ENCODE data around the gene DUOX2.

Gene DUOX2

GRCh38 chr15:45116006-45116481, 2.1 kb upstream of the DUOX2 start:
- Histone ChIP-seq H3K4me3 (ENCODE audit: low read depth, low read length) (peak overlapping the region; percentile 41), H3K4me1 (ENCODE audit: control insufficient read depth, insufficient read depth, low read length) (no peaks in the 10 kb centered on the region), H3K27me3 (ENCODE audit: control insufficient read depth, insufficient read depth, low read length) (peaks cover 94% of the 10 kb centered on the region), H3K9me3 (ENCODE audit: control insufficient read depth, insufficient read depth, low read length) (no peaks in the 10 kb centered on the region), H3K36me3 (ENCODE audit: control insufficient read depth, insufficient read depth, low read length) (no peaks in the 10 kb centered on the region), H3K9ac (ENCODE audit: low read depth, low read length) (no peak overlapping the region)

- Histone ChIP-seq H3K4me1 (ENCODE audit: control insufficient read depth, insufficient read depth, low read length) (no peaks in the 10 kb centered on the region), H3K9me3 (ENCODE audit: control insufficient read depth, insufficient read depth, low read length) (no peaks in the 10 kb centered on the region), H3K9ac (ENCODE audit: low read depth, low read length) (no peak overlapping the region), H3K27me3 (ENCODE audit: control insufficient read depth, insufficient read depth, low read length) (peaks cover 92% of the 10 kb centered on the region), H3K36me3 (ENCODE audit: control insufficient read depth, insufficient read depth, low read length) (no peaks in the 10 kb centered on the region), H3K4me3 (ENCODE audit: low read depth, low read length) (peak overlapping the region; percentile 41)
Measured at GRCh38 chr15:45115312-45115820, 1.4 kb upstream of the DUOX2 start.

- H3K27me3 ChIP-seq (ENCODE audit: control insufficient read depth, insufficient read depth, low read length), result peaks cover 92% of the 10 kb centered on the region
- no peaks in the 10 kb centered on the region for H3K4me1 ChIP-seq (ENCODE audit: control insufficient read depth, insufficient read depth, low read length)
- H3K9ac ChIP-seq (ENCODE audit: low read depth, low read length), result no peak overlapping the region
- H3K9me3 ChIP-seq (ENCODE audit: control insufficient read depth, insufficient read depth, low read length), result no peaks in the 10 kb centered on the region
- peak overlapping the region; percentile 42 for H3K4me3 ChIP-seq (ENCODE audit: low read depth, low read length)
- no peaks in the 10 kb centered on the region for H3K36me3 ChIP-seq (ENCODE audit: control insufficient read depth, insufficient read depth, low read length)
Measured at GRCh38 chr15:45114751-45115085, 746 bp upstream of the DUOX2 start.

GRCh38 chr15:45113380-45113990, 487 bp downstream of the DUOX2 start:
- Histone ChIP-seq H3K9ac (ENCODE audit: low read depth, low read length) (no peak overlapping the region), H3K27me3 (ENCODE audit: control insufficient read depth, insufficient read depth, low read length) (peaks cover 92% of the 10 kb centered on the region), H3K4me3 (ENCODE audit: low read depth, low read length) (peak overlapping the region; percentile 42), H3K4me1 (ENCODE audit: control insufficient read depth, insufficient read depth, low read length) (no peaks in the 10 kb centered on the region), H3K9me3 (ENCODE audit: control insufficient read depth, insufficient read depth, low read length) (no peaks in the 10 kb centered on the region), H3K36me3 (ENCODE audit: control insufficient read depth, insufficient read depth, low read length) (no peaks in the 10 kb centered on the region)

GRCh38 chr15:45112591-45113379, 1.2 kb downstream of the DUOX2 start:
- Histone ChIP-seq H3K27me3 (ENCODE audit: control insufficient read depth, insufficient read depth, low read length) (peaks cover 93% of the 10 kb centered on the region), H3K9ac (ENCODE audit: low read depth, low read length) (no peak overlapping the region), H3K9me3 (ENCODE audit: control insufficient read depth, insufficient read depth, low read length) (no peaks in the 10 kb centered on the region), H3K4me3 (ENCODE audit: low read depth, low read length) (peak overlapping the region; percentile 42), H3K4me1 (ENCODE audit: control insufficient read depth, insufficient read depth, low read length) (no peaks in the 10 kb centered on the region), H3K36me3 (ENCODE audit: control insufficient read depth, insufficient read depth, low read length) (no peaks in the 10 kb centered on the region)

- no peaks in the 10 kb centered on the region for H3K4me1 ChIP-seq (ENCODE audit: control insufficient read depth, insufficient read depth, low read length)
- H3K4me3 ChIP-seq (ENCODE audit: low read depth, low read length), result peak overlapping the region; percentile 42
- H3K9me3 ChIP-seq (ENCODE audit: control insufficient read depth, insufficient read depth, low read length), result no peaks in the 10 kb centered on the region
- H3K36me3 ChIP-seq (ENCODE audit: control insufficient read depth, insufficient read depth, low read length), result no peaks in the 10 kb centered on the region
- peaks cover 87% of the 10 kb centered on the region for H3K27me3 ChIP-seq (ENCODE audit: control insufficient read depth, insufficient read depth, low read length)
- H3K9ac ChIP-seq (ENCODE audit: low read depth, low read length), result no peak overlapping the region
Measured at GRCh38 chr15:45112143-45112590, 1.8 kb downstream of the DUOX2 start.

- Histone ChIP-seq H3K27me3 (ENCODE audit: control insufficient read depth, insufficient read depth, low read length) (peaks cover 86% of the 10 kb centered on the region), H3K36me3 (ENCODE audit: control insufficient read depth, insufficient read depth, low read length) (no peaks in the 10 kb centered on the region), H3K9ac (ENCODE audit: low read depth, low read length) (no peak overlapping the region), H3K4me1 (ENCODE audit: control insufficient read depth, insufficient read depth, low read length) (no peaks in the 10 kb centered on the region), H3K9me3 (ENCODE audit: control insufficient read depth, insufficient read depth, low read length) (no peaks in the 10 kb centered on the region), H3K4me3 (ENCODE audit: low read depth, low read length) (peak overlapping the region; percentile 42)
Measured at GRCh38 chr15:45111390-45112142, 2.4 kb downstream of the DUOX2 start.

GRCh38 chr15:45110256-45110820, 3.6 kb downstream of the DUOX2 start:
- peaks cover 73% of the 10 kb centered on the region for H3K27me3 ChIP-seq (ENCODE audit: control insufficient read depth, insufficient read depth, low read length)
- no peaks in the 10 kb centered on the region for H3K4me1 ChIP-seq (ENCODE audit: control insufficient read depth, insufficient read depth, low read length)
- H3K36me3 ChIP-seq (ENCODE audit: control insufficient read depth, insufficient read depth, low read length), result no peaks in the 10 kb centered on the region
- H3K9ac ChIP-seq (ENCODE audit: low read depth, low read length), result no peak overlapping the region
- H3K9me3 ChIP-seq (ENCODE audit: control insufficient read depth, insufficient read depth, low read length), result no peaks in the 10 kb centered on the region
- no peak overlapping the region for H3K4me3 ChIP-seq (ENCODE audit: low read depth, low read length)

- Histone ChIP-seq H3K27me3 (ENCODE audit: control insufficient read depth, insufficient read depth, low read length) (peaks cover 53% of the 10 kb centered on the region), H3K36me3 (ENCODE audit: control insufficient read depth, insufficient read depth, low read length) (no peaks in the 10 kb centered on the region), H3K4me3 (ENCODE audit: low read depth, low read length) (no peak overlapping the region), H3K9ac (ENCODE audit: low read depth, low read length) (no peak overlapping the region), H3K4me1 (ENCODE audit: control insufficient read depth, insufficient read depth, low read length) (no peaks in the 10 kb centered on the region), H3K9me3 (ENCODE audit: control insufficient read depth, insufficient read depth, low read length) (no peaks in the 10 kb centered on the region)
Measured at GRCh38 chr15:45107941-45108630, 5.9 kb downstream of the DUOX2 start.

- H3K4me3 ChIP-seq (ENCODE audit: low read depth, low read length), result no peak overlapping the region
- H3K9me3 ChIP-seq (ENCODE audit: control insufficient read depth, insufficient read depth, low read length), result no peaks in the 10 kb centered on the region
- H3K9ac ChIP-seq (ENCODE audit: low read depth, low read length), result no peak overlapping the region
- H3K27me3 ChIP-seq (ENCODE audit: control insufficient read depth, insufficient read depth, low read length), result peaks cover 37% of the 10 kb centered on the region
- no peaks in the 10 kb centered on the region for H3K36me3 ChIP-seq (ENCODE audit: control insufficient read depth, insufficient read depth, low read length)
- peaks cover 5% of the 10 kb centered on the region for H3K4me1 ChIP-seq (ENCODE audit: control insufficient read depth, insufficient read depth, low read length)
Measured at GRCh38 chr15:45106002-45106790, 7.8 kb downstream of the DUOX2 start.

Data from iPS-15b (cell line).